ENCODE data around the gene PORCN.
"Not testable (repeated sequence)": the region's sequence is repeated elsewhere in the genome, so short reads cannot be mapped to it uniquely, and the experiment has no call there.

PORCN gene

GRCh38 chrX:48521353-48522243 is 12.8 kb downstream of the PORCN start, which contains the start of gene EBP:
Gene EBP, plus strand, starts transcription at chrX:48521808. Its CDS starts 1,964 bp downstream, at chrX:48523772.
- TF ChIP-seq CTCF (IDR thresholded peaks at IDR 0.05; ENCODE audit: low read depth, low read length, missing control alignments), result no peak
- H3K4me3 ChIP-seq (replicated peaks; ENCODE audit: low read depth, low read length), result peak within 1 kb of the TSS; percentile 70
- peak; percentile 56 for DNase-seq (ENCODE audit: extremely low read depth, low read depth)

GRCh38 chrX:48522291-48522690 is 13.5 kb downstream of the PORCN start:
- peak overlapping the region; percentile 70 for H3K4me3 ChIP-seq (replicated peaks; ENCODE audit: low read depth, low read length)
- no peak for TF ChIP-seq CTCF (IDR thresholded peaks at IDR 0.05; ENCODE audit: low read depth, low read length, missing control alignments)
- no peak for DNase-seq (ENCODE audit: extremely low read depth, low read depth)

GRCh38 chrX:48523682-48524081 is 14.9 kb downstream of the PORCN start:
- DNase-seq (ENCODE audit: extremely low read depth, low read depth), result no peak
- H3K4me3 ChIP-seq (replicated peaks; ENCODE audit: low read depth, low read length), result no peak overlapping the region
- no peak for TF ChIP-seq CTCF (IDR thresholded peaks at IDR 0.05; ENCODE audit: low read depth, low read length, missing control alignments)

- DNase-seq (ENCODE audit: extremely low read depth, low read depth); H3K4me3 ChIP-seq (replicated peaks; ENCODE audit: low read depth, low read length): not testable (repeated sequence)
Observed at GRCh38 chrX:48525853-48526252, 17.1 kb downstream of the PORCN start.

- no peak for DNase-seq (ENCODE audit: extremely low read depth, low read depth)
- TF ChIP-seq CTCF (IDR thresholded peaks at IDR 0.05; ENCODE audit: low read depth, low read length, missing control alignments), result no peak
- H3K4me3 ChIP-seq (replicated peaks; ENCODE audit: low read depth, low read length), result no peak overlapping the region
Observed at GRCh38 chrX:48530736-48531135, 21.9 kb downstream of the PORCN start.

- TF ChIP-seq CTCF (IDR thresholded peaks at IDR 0.05; ENCODE audit: low read depth, low read length, missing control alignments), result no peak
- H3K4me3 ChIP-seq (replicated peaks; ENCODE audit: low read depth, low read length), result no peak overlapping the region
- peak; percentile 42 for DNase-seq (ENCODE audit: extremely low read depth, low read depth)
Observed at GRCh38 chrX:48531358-48531959, 22.7 kb downstream of the PORCN start.

- no peak overlapping the region for H3K4me3 ChIP-seq (replicated peaks; ENCODE audit: low read depth, low read length)
- no peak for DNase-seq (ENCODE audit: extremely low read depth, low read depth)
- no peak for TF ChIP-seq CTCF (IDR thresholded peaks at IDR 0.05; ENCODE audit: low read depth, low read length, missing control alignments)
Observed at GRCh38 chrX:48532161-48532560, 23.4 kb downstream of the PORCN start.
